ENCODE results near the gene ASCL5. TPM values are rescaled to one million over a fixed set of nuclear protein-coding genes. Genes with fewer than 3 reads are reported as not detected.

ASCL5 gene
- total RNA-seq, 1 experiment from 2014 or later, result 0.15 TPM

DNA sequence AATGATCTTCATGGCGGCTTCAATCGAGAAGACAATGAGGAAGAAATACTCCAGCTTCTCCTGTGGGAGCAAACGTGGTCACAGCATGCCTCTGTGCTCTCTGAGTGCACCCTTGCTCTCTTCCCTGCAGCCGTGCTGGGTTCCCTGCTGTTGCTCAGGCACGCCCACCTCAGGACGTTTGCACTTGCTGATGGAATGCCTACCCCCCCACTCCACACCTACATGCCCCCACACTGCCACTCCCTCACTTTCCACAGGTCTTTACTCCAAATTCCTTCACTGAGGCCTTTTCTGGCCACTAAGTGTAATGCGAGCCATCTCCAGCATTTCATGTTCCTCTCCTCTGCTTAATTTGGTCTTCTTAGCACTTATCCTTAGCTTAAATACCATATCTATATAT, 33.0 kb downstream of the ASCL5 start:
- Histone ChIP-seq H3K27ac (ENCODE audit: insufficient read length, low read depth, low read length) (no peak overlapping the region), H4K20me1 (ENCODE audit: control insufficient read depth, insufficient read depth, insufficient read length) (no peaks in the 10 kb centered on the region), H4K5ac (ENCODE audit: insufficient read length, low read depth, low read length) (no peak overlapping the region), H3K4ac (ENCODE audit: low read depth, low read length) (no peak overlapping the region), H3K4me1 (ENCODE audit: insufficient read depth, low read length) (no peaks in the 10 kb centered on the region), H3K4me2 (ENCODE audit: insufficient read depth, insufficient read length, low read length) (no peak overlapping the region), H2AFZ (ENCODE audit: low read length) (no peak overlapping the region), H3K18ac (ENCODE audit: insufficient read length, low read depth, low read length) (no peak overlapping the region), H4K91ac (ENCODE audit: insufficient read length, low read depth, low read length) (no peak overlapping the region), H2BK5ac (ENCODE audit: insufficient read length, low read length) (no peak overlapping the region), H3K23me2 (ENCODE audit: insufficient read length, low read depth, low read length, poor library complexity, severe bottlenecking) (no peaks in the 10 kb centered on the region), H3K56ac (ENCODE audit: insufficient read length, low read depth, low read length) (no peak overlapping the region), H3K27me3 (ENCODE audit: insufficient read depth, low read length) (no peaks in the 10 kb centered on the region; the same call in 1 of the 2 replicates), H4K8ac (replicated peaks; ENCODE audit: insufficient read length, low read depth, low read length) (no peak overlapping the region), H2AK5ac (ENCODE audit: insufficient read length, low read length) (no peak overlapping the region), H3K23ac (ENCODE audit: insufficient read length, low read depth, low read length) (no peak overlapping the region), H3K9ac (ENCODE audit: extremely low read depth, insufficient read length, low read length) (no peak overlapping the region), H2BK12ac (ENCODE audit: insufficient read length, low read depth, low read length) (no peak overlapping the region), H2BK120ac (ENCODE audit: low read depth, low read length, poor library complexity, severe bottlenecking) (no peak overlapping the region), H3K14ac (ENCODE audit: insufficient read depth, low read length) (no peak overlapping the region), H2BK15ac (ENCODE audit: low read depth, low read length) (no peak overlapping the region), H3K79me2 (ENCODE audit: insufficient read depth, low read length) (no peaks in the 10 kb centered on the region), H3K9me3 (ENCODE audit: control insufficient read depth, low read depth, low read length) (no peaks in the 10 kb centered on the region), H3T11ph (ENCODE audit: low read length) (no peak overlapping the region), H2BK20ac (ENCODE audit: low read depth, low read length, poor library complexity, severe bottlenecking) (no peak overlapping the region), H3K79me1 (ENCODE audit: insufficient read depth, low read depth, low read length, poor library complexity, severe bottlenecking) (no peaks in the 10 kb centered on the region)
- Mint-ChIP-seq H3K4me3 (no peak overlapping the region), H3K4me1 (peaks cover 8 to 14% of the 10 kb centered on the region in 2 experiments), H3K36me3 (ENCODE audit: insufficient read depth in 1 of 3, low read depth in 3 of 3) (no peaks in the 10 kb centered on the region), H3K27ac (no peak overlapping the region), H3K27me3 (ENCODE audit: low read depth) (peaks cover 3% of the 10 kb centered on the region), H3K9me3 (no peaks in the 10 kb centered on the region)
- DNase-seq, result no peak
- no CpG with 5 or more reads among the region's 7 CpGs for WGBS (ENCODE audit: extremely low coverage, insufficient read length, low lambda C conversion rate)
- TF ChIP-seq, protein P1, sequence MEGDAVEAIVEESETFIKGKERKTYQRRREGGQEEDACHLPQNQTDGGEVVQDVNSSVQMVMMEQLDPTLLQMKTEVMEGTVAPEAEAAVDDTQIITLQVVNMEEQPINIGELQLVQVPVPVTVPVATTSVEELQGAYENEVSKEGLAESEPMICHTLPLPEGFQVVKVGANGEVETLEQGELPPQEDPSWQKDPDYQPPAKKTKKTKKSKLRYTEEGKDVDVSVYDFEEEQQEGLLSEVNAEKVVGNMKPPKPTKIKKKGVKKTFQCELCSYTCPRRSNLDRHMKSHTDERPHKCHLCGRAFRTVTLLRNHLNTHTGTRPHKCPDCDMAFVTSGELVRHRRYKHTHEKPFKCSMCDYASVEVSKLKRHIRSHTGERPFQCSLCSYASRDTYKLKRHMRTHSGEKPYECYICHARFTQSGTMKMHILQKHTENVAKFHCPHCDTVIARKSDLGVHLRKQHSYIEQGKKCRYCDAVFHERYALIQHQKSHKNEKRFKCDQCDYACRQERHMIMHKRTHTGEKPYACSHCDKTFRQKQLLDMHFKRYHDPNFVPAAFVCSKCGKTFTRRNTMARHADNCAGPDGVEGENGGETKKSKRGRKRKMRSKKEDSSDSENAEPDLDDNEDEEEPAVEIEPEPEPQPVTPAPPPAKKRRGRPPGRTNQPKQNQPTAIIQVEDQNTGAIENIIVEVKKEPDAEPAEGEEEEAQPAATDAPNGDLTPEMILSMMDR (conservative IDR thresholded peaks at IDR 0.05), result no peak
